Activated CD4-positive, alpha-beta T cell treated with anti-CD3 and anti-CD28 coated beads for 1 hour (primary cell): ENCODE results near the gene IDUA.
"Not testable (repeated sequence)": the region's sequence is repeated elsewhere in the genome, so short reads cannot be mapped to it uniquely, and the experiment has no call there.

Experiments
- DNase-seq: peaks from one replicate; pipeline ENCODE4 v3.0.0-alpha.2; 2020

Gene IDUA

DNA sequence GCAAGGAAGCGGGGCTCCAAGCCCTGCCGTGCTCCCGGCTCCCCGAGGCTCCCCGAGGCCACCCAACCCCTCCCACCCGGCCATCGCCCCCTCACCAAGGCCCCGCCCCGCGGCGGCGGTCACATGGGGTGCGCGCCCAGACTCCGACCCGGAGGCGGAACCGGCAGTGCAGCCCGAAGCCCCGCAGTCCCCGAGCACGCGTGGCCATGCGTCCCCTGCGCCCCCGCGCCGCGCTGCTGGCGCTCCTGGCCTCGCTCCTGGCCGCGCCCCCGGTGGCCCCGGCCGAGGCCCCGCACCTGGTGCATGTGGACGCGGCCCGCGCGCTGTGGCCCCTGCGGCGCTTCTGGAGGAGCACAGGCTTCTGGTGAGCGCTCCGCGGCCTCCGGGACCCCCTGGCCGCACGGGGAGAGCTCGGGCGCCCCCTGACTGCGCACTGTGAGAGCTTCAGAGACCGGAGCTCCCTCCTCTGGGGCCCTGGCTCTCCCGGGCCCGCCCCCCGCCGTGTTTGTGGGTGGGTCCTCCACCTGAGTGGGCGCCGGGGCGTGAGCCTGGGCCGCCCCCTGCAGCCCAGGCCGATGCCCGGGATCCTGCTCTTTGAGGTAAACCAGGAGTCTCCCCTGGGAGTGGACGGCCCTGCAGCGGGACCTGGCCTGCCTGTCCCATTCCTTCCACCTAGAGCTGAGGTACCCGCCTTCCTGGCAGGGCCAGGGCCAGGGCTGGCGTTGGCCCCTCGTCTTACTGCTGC is at the start of gene IDUA:
Gene IDUA (plus strand): TSS at position 166 of the 745 bp plus-strand sequence. CDS start 41 bp downstream, at position 207.
- DNase-seq = peak; percentile 79

DNA sequence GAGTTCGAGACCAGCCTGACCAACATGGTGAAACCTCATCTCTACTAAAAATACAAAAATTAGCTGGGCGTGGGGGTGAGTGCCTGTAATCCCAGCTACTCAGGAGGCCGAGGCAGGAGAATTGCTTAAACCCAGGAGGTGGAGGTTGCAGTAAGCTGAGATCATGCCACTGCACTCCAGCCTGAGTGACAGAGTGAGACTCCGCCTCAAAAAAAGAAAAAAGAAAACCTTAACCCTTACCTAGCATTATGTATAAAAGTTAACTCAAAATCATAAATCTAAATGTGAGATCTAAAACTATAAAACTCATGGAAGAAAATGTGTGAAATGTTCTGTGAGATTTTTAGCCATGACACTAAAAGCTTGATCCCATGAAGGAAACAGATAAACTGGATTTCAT is 47.3 kb upstream of the IDUA start:
- DNase-seq = not testable (repeated sequence)

DNA sequence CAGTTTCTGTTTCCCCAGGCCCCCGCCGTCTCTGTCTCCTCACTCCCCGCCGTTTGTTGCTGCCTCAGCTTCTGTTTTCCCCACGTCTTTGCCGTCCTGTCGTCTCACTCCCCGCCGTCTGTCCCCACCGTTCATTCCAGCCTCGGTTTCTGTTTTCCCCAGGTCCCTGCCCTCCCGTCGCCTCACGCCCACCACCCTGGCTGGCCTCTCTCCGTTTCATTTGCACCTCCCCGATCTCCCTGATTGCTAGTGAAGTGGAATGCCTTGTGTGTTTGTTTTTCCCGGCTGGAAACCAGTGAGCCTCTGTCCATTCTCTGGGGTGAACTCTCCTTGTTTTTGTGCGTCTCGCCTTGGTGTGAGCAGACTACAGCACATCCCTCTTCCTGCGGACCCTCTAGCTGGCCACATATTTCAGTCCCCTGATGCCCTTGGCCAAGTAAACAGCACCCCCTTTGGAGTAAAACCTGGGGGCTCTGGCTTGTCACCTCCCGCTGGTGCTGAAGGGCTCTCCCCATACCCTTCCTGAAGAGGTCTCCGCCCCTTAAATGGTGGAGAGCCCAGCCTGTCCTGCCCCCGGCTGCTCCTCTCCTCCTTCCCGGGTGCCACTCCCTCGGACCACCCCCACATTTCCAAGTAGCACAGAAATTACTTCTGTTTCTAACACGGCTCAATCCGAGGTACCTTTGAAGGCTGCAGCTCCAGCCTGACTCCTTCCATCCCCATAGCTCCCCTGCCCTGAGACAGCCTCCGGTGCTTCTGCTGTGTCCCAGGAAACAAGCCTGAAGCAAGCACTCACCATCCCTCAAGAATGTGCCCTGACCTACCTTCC is 41.4 kb upstream of the IDUA start:
- no peak for DNase-seq

DNA sequence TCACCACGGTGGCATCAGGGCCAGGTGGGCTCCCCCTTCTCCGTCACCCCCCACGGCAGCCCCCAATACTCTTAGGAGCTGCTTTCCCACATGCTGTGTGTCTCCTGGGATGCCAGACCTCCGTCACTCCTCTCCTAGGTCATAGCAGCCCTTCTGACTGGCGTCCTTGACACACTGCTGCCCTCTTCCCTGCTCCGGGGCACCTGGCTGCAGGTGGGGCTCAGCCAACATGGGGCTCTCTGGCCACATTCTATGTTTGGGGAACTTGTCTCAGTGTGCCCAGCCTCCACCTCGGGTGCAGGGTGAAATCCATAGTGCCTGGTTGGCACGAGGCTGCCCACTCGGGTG is 40.8 kb upstream of the IDUA start:
- no peak for DNase-seq

DNA sequence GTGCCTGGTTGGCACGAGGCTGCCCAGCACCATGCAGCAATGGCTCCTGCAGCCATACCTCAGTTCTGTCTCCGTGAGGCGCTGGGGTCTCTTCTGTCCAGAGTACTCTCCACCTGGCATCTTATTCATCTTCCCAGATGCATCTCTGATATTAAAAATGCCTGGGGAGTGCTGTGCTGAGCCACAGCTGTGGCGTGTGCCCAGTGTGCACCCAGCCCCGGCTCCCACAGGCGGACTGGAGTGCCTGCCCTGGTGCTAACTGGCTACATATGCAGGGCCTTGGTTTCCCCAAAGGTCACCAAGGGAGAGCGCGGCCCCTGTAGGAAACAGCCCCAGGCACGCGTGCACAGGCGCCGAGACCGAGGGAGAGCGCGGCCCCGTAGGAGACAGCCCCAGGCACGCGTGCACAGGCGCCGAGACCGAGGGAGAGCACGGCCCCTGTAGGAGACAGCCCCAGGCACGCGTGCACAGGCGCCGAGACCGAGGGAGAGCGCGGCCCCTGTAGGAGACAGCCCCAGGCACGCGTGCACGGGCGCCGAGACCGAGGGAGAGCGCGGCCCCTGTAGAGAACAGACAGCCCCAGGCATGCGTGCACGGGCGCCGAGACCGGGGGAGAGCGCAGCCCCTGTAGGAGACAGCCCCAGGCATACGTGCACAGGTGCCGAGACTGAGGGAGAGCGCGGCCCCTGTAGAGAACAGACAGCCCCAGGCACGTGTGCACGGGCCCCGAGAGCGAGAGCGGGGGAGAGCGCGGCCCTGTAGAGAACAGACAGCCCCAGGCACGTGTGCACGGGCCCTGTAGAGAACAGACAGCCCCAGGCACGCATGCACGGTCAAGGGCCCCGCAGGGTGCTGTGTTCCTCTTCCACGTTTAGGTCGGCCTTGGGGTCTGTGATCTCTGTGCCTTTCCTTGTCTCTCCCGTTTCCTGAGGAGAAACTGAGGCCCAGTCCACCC is 40.0 kb upstream of the IDUA start:
- DNase-seq = no peak

DNA sequence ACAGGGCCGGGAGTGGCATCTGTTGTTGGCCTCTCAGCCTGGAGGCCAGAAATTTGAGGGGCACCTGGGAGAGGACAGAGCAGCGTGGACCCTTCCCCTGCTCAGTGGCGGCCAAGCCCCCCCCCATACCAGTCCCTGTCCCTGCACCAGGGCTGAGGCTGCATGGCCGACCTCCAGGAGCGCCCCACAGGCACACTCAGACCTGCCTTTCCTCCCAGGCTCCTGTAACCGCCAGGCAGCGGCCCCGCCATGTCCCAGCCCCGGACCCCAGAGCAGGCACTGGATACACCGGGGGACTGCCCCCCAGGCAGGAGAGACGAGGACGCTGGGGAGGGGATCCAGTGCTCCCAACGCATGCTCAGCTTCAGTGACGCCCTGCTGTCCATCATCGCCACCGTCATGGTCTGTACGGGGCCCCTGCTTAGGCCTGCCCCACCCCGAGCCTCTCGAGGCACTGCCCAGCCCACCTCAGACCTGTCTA is 39.3 kb upstream of the IDUA start:
- no peak for DNase-seq

DNA sequence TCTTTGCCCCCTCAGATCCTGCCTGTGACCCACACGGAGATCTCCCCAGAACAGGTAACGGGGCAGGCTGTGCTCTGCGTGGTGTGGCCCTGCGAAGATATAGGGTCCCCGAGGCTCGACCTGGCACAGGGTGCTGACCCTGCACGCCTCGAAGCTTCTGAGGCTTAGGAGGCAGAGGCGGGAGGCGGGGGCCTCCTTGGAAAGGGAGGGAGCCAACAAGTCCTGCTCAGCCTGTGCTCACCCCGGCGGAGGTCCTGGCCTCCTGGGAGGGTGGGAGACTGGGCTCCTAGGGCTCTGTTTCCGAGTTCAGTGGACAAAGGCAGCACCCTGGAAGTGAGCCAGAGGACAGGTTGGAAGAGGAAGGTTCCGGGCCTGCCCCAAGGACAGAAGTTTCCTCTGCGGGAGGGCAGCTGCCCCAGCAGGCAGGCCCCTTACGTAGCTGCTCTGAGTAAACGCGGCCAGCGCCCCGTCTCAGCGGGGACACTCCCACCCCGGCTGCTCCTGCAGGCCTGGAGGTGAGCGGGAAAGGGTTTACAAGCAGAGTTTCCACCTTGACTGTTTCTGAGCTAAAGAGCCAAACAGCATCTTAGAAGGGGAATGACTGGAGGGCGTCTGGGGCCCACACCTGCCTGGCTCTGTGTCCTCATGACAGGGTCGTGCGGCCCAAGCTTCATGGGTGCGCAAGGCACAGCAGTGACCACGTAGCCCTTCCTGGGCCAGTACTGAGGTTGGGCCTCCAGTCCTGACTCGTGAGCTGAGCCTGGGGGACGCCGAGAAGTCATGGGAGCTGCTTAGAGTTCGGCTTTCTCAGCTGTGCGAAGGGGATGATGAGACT is 38.5 kb upstream of the IDUA start:
- no peak for DNase-seq

DNA sequence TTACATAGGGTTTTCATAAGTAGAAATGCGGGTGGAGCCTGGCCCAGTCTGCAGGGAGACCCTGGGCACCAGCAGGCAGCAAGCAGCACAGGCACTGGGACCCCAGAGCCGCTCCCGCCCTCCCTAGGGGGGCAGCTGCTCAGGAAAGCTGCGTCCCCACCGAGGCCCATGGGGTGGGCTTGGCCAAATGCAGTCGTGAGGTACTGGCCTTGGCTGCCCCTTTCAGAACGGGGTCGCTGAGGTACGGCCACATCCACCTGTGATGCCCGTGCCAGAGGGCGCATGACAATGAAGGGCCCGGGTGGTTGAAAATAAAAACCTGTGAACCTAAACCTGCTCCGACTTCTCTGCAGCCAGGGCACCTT is 37.9 kb upstream of the IDUA start:
- no peak for DNase-seq

DNA sequence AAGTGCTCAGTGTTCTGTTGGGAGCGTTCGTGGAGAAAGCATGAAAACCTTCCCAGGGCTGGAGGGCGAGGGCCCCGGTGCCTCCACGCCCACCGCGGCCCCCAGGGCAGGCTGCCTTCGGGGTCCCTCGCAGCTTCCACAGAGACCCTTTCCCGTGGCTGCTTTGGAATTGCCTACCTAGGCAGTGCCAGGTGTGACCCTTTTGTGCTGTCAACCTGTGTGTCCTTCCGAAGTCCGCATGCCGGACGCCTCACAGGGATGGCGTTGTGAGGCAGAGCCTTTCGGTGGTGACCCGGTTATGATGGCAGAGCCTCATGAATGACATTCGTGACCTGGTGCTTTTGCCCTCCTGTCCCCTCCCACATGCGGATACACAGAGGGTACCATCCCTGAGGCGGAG is 37.2 kb upstream of the IDUA start:
- no peak for DNase-seq

DNA sequence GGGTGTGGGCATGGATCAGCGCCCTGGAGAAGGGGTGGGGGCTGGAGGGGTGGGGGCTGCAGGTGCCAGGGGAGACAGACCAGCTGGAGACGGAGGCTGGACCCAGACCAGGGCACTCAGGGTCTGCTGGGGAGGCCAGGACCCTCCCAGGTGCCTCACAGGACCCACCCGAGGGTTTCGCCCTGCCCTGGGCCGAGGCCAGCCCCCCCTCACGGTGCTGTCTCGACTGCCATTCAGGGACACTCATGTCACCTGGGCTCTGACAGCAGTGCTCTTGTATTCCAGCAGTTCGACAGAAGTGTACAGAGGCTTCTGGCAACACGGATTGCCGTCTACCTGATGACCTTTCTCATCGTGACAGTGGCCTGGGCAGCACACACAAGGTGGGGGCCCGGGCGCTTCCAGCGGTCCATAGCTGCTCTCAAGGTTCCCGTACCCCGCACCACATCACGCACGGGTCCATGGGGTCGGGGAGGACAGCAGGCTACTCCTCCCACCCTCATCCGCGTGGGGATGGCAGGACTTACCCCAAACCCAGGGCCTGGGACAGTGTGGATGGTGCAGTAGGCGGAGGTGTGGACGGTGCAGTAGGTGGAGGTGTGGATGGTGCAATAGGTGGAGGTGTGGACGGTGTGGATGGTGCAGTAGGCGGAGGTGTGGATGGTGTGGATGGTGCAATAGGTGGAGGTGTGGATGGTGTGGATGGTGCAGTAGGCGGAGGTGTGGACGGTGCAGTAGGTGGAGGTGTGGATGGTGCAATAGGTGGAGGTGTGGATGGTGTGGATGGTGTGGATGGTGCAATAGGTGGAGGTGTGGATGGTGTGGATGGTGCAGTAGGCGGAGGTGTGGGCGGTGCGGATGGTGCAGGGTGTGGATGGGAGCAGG is 36.5 kb upstream of the IDUA start:
- DNase-seq = no peak

DNA sequence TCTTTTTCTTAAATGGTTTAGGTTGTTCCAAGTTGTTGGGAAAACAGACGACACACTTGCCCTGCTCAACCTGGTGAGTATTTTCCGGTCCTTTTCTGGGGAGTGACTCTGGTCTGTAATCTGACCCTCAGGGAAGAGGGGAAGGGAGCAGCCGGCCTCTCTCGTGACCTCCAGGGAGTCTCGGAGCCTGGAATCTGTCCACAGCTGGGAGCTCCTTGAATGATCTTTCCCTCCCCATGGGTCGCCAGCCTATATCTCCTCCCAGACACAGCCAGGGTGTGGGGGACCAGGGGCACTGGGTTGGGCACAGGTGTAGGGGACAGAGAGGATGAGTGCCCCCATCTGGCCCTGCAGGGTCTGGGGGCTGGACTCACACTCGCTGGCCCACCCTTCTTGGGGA is 35.7 kb upstream of the IDUA start:
- DNase-seq = no peak

DNA sequence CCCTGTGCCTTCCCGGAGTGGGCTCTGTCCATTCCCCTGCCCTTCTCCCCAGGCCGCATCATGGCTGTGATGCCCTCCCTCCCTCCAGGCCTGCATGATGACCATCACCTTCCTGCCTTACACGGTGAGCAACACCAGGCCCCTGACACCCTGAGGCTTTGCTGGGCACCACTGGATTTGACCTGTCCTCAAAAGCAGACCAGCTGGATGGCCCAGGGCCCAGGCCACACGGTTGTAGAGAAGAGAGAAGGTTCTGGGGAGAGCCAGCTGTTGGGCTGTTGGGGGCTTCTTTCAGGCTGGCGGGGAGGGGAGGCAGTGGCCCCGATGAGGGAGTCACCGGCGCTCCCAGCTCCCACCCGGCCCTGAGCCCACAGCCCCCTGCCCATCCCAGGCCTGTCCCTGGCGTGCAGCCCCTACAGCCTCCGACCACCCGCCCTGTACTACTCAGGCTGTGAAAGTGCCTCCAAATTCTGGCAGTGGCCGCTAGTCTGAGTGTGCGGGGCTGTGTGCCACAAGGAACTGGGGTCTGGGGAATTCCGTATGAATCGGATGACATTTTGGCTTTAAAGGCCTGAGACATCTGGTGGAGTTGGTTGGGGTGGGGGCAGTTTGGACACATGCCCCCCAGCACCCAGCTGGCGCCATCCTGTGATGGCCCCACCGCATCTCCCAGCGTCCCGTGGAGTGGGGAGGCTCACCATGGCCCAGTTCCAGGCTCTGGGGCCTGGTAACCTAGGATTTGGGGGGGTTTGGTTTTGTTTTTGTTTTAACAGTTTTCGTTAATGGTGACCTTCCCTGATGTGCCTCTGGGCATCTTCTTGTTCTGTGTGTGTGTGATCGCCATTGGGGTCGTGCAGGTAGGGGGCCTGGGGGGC is 35.0 kb upstream of the IDUA start:
- no peak for DNase-seq

DNA sequence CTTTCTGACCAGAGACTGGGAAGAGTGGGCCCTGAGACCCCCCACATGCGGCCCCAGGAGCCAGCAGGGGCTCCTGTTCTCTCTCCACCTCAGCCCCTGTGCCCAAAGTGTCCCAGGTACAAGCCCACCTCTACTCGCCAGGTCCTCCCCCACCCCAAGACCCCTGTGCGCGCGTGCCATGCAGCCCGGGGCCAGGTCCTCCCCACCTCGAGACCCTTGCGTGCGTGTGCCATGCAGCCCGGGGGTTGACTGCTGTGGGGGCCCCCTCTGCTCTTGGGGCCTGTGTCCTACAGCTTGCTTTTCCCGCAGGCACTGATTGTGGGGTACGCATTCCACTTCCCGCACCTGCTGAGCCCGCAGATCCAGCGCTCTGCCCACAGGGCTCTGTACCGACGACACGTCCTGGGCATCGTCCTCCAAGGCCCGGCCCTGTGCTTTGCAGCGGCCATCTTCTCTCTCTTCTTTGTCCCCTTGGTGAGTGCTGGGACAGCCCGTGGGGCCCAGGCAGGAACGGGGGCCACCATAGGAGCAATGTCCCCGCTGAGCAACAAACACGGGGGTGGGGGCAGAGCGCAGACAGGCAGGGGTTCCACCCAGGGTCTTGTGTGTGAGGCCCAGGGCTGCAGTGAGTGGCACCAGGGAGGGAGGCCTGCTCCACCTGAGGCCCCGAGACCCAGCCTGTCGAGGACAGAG is 33.8 kb upstream of the IDUA start:
- DNase-seq = no peak

DNA sequence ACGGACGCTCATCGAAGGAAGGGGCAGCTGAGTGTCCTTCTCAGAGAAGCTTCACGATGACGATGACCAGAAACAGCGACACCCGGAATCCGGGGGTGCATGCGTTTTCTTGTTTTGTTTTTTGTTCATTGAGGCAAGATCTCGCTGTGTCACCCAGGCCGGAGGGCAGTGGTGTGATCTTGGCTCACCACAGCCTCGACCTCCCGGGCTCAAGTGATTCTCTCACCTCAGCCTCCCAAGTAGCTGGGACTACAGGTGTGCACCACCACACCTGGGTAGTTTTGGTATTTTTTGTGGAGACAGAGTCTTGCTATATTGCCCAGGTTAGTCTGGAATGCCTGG is 33.3 kb upstream of the IDUA start:
- DNase-seq = no peak

DNA sequence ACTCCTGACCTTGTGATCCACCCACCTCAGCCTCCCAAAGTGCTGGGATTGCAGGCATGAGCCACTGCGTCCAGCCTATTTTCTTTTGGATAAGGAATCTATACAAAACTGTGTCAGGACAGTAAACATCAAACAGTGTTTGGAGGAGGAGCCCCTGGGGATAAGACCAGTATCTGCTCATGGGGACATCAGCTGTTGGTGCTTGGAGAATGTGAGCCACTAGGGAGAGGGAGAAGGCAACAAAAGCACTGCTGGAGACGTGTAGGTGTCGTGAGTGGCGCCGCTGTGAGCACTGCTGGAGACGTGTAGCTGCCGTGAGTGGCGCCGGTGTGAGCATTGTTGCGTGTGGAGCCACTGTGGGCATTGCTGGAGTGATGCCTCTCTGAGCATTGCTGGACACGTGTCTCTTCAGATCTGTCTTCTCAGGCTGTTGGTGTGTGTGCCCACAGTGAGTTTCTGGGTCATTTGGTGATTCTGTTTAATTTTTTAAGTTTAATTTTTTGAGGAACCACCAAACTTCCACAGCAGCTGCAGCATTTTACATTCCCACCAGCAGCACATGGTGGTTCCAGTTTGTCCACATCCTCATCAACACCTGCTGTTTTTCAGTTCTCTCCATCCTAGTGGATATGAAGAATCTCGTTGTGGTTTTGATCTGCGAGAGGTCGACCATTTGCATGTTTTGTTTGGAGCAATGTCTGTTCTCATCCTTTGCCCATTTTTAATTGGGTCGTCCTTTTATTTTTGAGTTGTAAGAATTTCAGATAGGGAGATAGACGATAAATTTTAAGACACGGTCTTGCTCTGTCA is 32.4 kb upstream of the IDUA start:
- DNase-seq = no peak

DNA sequence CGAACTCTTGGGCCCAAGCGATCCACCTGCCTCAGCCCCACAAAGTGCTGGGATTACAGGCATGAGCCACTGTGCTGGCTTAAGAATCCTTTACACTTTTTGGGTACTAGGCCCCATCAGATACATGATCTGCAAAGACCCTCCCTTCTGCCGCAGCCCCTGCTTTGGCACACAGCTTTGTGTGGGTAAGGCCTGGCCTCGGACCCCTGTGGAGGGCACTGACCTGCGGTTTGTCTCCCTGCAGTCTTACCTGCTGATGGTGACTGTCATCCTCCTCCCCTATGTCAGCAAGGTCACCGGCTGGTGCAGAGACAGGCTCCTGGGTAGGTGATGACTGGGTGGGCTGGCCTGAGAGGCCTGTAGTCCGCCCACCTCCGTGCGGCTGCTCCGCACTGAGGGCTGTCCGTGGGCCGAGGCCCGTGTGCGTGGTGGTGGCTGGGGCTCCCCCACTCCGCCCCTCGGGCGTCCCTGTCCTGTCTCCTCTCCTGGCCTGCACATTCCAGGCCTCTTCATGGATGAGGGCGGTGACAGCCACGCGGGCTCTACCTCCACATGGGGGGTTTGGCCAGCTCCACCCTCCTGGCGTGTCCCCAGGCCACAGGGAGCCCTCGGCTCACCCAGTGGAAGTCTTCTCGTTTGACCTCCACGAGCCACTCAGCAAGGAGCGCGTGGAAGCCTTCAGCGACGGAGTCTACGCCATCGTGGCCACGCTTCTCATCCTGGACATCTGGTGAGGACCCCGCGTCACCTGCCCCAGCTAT is 31.5 kb upstream of the IDUA start:
- no peak for DNase-seq

DNA sequence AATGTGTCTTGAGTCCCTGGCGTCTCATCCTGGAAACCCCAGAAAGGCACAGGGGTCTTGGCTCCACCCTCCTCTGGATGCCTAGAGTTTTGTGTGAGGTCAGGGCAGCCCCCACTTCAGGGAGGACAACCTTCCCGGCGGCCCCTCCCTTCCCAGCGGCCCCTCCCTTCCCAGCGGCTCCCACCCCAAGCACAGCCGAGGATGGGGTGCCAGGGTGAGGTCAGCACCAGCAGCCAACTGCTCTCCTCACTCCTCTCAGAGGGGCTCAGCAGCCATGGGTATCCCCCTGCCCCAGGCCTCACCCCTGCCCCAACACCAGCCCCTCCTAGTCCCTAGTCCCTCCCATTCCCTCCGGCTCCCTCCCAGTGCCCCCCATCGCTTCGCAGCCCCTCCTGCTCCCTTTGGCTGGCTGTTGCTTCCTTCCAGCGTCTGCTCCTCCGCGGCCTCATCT is 30.9 kb upstream of the IDUA start:
- DNase-seq = no peak
